ENCODE measurements around the gene EEIG2.

Gene EEIG2

DNA sequence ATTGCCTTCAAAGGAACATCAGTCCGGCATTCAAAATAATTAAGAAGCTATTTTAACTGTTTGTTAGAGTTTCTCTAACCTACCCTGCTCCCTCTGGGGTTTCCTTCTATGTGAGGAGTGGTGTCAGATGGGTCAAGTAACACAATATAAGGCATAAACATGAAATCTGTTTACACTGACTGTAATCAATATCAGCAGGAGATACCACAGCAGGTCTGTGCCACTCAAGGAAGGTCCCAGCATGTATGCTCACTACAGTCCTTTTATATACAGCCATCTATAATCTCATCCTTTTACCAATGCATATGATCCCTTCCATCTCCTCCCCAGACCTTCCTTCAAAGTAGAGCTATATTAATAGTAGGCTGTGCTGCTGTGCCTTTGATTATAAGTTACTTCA, 25.4 kb downstream of the EEIG2 start:
- DNase-seq, result no peak

DNA sequence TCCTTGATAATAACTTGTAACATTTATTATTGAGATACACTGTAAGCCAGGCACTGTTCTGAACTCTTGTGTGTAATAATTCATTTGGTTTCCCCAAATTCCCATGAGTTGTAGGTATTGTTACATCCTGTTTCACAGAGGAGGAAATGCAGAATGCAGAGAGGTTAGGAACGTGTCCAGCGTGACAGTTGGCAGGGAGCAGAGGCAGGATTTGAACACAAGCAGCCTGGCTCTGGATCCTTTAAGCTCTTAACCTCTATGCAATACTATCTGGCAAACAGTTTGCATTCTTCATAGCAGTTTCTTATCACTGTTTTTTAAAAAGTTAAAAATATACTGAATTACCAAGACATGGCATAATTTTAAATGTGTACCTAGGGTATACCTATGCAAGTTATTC, 30.5 kb downstream of the EEIG2 start:
- DNase-seq, result no peak

GRCh38 chr1:108590957-108591356, 31.1 kb downstream of the EEIG2 start:
- no peak for DNase-seq

DNA sequence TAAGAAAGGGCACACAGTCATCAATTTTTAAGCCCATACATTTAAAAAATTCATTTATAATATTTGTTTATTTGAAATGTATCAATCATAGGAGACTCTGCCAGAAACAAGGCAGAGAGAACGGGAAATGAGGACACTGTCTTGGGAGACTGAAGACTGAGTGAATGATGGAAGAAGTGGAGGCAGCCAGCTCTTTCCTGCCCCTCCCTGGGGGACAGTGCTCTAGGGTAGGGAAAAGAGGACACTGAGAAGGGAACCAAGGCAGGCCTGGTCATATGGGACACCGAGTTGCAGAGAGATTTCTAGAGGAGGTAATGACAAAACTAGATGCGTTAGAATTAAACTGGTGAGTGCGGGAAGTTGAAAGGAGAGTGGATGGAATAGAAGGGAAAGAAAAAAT, 31.6 kb downstream of the EEIG2 start:
- DNase-seq, result no peak

DNA sequence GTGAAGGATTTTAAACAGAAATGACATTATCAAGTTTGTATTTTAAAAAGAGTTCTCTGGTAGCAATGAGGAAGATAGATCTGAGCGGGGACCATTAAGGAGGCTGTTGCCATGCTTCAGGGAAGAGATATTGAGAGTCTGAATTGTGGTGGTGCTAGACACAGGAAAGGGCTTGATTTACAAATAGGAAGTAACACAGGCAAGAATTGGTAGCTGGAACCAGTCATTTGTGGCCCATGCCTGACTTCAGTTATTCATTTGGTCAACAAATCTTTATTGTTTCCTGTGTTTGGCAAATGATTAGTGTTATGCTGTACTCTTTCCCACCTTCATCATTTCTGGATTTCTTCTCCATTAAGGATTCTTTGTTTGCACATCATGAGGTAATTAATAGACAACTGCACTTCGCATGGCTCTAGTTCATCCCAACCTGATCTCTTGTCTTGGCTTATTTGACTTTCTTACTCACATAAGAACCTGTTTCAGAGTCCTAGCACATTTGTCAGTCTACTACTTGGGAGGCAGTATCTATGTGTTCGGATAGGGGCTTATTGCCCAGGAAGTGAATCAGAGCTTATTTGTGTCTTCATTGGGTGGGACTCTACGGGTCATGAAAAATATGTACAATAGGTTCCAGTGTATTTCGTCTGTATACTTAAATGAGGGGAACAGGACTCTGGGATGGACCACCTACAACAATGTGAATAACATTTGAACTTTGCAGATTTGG, 32.3 kb downstream of the EEIG2 start:
- no peak for DNase-seq

DNA sequence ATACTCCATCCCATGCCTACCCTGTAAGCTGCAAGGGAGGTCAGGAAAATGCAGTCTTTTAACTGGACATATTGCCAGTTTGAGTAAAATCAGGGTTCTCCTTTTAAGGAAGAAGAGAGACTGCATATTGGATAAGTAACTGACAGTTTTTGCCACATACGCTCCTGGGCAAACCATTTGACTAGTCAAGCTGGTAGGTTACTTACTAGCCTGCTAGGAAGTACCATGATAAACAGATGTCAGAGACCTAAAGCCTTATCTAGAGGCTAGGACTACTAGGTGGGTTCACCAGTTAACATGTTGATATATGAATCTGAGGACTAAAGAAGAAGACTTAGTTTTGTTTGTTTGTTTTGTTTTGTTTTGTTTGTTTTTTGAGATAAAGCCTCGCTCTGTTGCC, 33.5 kb downstream of the EEIG2 start:
- DNase-seq, result no peak

GRCh38 chr1:108595507-108595906, 35.6 kb downstream of the EEIG2 start:
- no peak for DNase-seq

DNA sequence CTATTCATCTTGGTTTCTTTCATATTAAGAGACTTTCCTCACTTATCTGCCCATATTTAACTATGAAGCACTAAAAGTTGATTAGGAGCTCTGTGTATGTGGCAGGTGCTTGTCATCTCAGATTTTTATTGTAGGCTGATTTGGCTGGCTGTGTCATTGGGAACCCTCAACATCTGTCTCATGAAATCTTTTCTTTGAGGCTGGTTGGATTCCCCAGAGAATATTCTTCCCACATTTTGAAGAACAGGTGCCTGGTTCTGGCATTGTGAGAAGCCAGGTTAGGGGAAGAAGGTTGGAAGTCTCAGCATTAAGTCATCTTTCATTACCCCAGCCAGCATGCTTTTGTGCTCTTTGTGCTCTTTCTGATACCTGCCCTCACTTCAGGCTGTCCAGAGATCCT, 37.1 kb downstream of the EEIG2 start:
- DNase-seq, result no peak

DNA sequence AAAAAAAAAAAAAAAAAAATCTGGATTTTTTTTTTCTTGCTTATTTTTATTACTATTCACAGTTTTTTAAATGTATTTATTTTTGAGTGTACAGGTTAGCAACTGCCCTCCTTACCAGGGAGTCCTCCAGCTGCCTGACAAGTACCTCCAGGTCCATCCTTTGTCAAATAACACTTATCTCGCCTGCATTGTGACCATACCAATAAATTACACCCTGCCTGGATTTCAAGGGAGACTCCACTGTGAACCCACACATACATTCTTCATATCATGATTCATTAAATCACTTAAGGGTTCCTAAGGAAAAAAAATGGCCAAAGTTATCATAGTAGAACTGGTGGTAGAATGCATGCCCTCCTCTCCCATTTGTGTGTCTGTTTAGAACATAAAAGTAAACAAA, 38.4 kb downstream of the EEIG2 start:
- no peak for DNase-seq

DNA sequence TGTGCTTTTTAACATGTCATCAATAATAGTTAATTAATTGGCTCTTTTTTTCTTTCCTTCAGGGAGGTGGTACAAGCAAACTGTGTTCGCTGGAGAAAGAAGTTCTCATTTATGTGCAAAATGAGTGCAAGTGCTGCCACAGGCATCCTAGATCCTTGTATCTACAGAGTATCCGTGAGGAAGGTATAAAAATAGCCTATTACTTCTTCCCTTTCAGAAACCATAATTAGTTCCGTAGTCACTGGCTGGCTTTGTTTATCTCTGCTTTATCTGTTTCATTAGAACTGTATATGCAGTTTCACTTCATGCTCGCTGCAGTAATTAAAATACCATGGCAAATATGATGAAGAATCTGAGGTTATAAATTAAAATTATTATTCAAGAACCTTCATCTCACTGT, 40.6 kb downstream of the EEIG2 start:
- no peak for DNase-seq

DNA sequence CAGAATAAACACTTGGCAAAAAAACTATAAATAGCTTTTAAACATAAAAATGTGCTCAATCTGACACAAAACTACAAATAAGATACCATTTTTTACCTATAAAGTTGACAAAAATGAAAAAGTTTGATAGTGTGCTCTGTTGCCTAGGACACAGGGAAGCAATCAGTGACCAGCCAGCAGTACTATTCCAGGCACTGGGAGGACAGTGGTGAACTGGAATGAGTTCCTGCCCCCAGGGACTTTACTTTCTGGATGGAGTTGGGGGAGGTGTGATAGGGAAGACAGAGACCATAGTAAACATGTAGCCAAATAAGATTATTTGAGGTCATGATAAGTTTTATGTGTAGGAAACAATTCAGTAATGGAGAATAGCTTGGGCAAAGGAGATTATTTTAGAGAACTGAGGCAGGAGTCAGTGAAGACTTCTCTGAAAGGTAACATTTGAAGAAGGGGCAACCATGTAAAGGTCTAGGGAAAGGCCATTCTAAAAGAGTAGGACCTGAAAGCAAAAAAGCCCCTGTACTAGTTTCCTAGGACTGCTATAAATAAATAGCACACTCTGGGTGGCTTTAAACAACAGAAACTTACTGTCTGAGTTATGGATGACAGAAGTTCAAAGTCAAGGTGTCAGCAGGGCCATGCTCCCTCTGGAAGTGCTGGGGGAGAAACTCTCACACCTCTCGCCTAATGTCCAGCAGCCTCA, 42.0 kb downstream of the EEIG2 start:
- DNase-seq, result no peak

DNA sequence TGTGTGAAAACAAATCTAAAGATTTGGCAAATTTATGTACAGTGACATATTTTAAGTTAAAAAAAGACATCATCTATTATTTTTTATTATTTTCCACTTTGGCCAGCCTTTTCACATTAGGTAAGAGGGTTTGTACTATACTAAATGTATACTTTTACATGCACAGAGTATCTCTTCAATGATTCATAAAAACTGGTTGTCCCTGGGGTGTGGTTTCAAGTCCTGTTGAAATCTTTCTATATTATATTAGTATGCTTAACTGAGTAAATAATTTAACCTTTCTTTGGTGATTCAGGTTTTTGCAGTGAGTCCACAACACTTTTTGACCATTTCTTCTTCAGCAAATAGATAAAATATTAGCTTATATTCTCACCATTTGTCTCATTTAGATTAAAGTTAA, 45.7 kb downstream of the EEIG2 start:
- no peak for DNase-seq

DNA sequence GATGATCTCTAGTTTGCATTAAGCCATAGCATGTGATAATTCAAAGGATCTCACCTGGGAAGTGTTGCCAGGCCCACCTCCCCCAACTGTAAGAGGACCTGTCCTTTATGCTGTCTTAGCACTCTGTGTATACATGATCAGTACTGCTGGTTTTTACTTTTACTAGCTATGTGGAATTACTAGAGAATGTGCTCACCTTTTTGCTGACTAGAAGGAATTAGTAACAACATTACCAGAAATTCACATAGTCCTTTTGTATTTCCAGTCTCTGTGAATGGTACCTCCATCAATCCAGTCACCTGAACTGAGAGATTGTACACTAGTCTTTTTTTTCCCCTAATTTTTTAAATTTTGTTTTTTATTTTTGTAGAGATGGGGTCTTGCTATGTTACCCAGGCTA, 46.6 kb downstream of the EEIG2 start:
- DNase-seq, result no peak

- DNase-seq, result peak; percentile 54
Measured at GRCh38 chr1:108609483-108610049, 49.7 kb downstream of the EEIG2 start.
